Activated naive CD8-positive, alpha-beta T cell (primary cell): ENCODE data around the gene MCTP1.

Experiments
- H3K27ac Mint-ChIP-seq: one replicate; pipeline ENCODE4 v1.8.0; 2021; ENCODE audit warnings: mixed read lengths
- H3K27me3 Mint-ChIP-seq: one replicate; pipeline ENCODE4 v1.8.0; 2021; ENCODE audit warnings: mixed read lengths
- H3K36me3 Mint-ChIP-seq: one replicate; pipeline ENCODE4 v1.8.0; 2021; ENCODE audit warnings: mixed read lengths
- H3K4me1 Mint-ChIP-seq: one replicate; pipeline ENCODE4 v1.8.0; 2021; ENCODE audit warnings: low read depth, mixed read lengths
- H3K4me3 Mint-ChIP-seq: one replicate; pipeline ENCODE4 v1.8.0; 2021; ENCODE audit warnings: mild to moderate bottlenecking, mixed read lengths
- H3K9me3 Mint-ChIP-seq: one replicate; pipeline ENCODE4 v1.8.0; 2021; ENCODE audit warnings: low read depth, mixed read lengths

The MCTP1 gene

DNA sequence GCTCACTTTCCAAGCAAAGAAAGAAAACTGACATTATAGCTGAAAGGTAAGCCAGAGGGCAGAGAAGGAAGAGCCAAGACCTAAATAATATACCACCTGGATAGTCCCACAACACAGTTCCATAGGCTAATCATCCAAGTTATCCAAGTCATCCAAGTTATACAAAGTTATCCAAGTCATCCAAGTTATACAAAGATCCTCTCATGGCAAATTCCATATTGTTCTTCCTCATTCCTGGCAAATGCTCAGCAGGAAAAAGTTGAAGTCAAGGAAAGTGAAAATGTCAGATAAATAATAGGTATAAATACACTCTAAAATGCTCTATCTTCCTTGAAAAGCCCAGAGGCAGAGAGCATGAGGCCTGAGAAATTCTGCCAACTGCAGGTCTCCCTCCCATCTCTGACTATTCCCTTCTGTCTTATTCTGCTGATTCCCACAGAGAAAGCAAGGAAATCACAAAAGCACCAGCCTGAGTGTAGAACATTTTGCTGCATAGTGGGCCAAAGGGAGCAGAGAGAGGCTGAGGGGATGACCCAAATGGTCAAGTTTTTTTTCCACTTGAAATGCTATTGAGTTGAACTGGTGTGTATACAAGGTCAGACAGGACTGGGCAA is 12.5 kb downstream of the MCTP1 start:
- Mint-ChIP-seq H3K9me3 (no peaks in the 10 kb centered on the region), H3K4me3 (no peak overlapping the region), H3K27me3 (peaks cover 17% of the 10 kb centered on the region), H3K4me1 (no peaks in the 10 kb centered on the region), H3K36me3 (no peaks in the 10 kb centered on the region), H3K27ac (no peak overlapping the region)

DNA sequence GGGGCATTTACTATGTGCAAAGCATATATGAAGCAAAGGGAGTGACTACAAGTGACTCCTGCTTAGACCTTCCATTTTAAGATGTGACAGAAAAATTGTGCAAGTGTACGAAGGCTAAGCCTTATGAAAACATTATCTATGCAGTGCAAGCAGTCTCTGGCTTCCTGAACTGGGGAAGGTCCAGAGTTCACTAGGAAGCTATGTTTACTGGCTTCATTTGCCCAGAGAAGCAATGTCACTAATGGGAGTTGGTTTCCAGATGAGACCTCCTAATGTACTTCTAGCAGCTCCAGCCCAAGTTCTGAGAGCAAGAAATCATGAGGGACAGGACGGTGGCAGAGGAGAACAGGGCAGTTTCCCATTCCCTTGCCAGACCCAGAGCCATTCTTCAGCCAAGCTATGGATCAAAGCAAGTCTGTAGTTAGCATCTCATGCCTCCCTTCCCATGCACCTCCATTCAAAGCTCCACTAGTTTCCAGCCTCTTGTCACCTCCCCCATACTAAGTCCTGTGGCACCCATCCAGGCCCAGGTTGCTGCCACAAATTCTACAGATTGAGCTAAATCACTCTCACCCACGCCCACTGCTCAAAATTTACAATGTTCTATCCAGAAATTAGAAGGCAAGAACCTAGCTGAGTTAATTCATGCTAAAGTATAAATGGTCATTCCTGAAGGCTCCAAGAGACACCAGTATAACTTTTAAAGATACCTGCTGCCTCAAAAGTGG is 21.8 kb downstream of the MCTP1 start:
- H3K27ac Mint-ChIP-seq = no peak overlapping the region
- no peaks in the 10 kb centered on the region for H3K36me3 Mint-ChIP-seq
- no peaks in the 10 kb centered on the region for H3K9me3 Mint-ChIP-seq
- no peak overlapping the region for H3K4me3 Mint-ChIP-seq
- peaks cover 10% of the 10 kb centered on the region for H3K27me3 Mint-ChIP-seq
- no peaks in the 10 kb centered on the region for H3K4me1 Mint-ChIP-seq

DNA sequence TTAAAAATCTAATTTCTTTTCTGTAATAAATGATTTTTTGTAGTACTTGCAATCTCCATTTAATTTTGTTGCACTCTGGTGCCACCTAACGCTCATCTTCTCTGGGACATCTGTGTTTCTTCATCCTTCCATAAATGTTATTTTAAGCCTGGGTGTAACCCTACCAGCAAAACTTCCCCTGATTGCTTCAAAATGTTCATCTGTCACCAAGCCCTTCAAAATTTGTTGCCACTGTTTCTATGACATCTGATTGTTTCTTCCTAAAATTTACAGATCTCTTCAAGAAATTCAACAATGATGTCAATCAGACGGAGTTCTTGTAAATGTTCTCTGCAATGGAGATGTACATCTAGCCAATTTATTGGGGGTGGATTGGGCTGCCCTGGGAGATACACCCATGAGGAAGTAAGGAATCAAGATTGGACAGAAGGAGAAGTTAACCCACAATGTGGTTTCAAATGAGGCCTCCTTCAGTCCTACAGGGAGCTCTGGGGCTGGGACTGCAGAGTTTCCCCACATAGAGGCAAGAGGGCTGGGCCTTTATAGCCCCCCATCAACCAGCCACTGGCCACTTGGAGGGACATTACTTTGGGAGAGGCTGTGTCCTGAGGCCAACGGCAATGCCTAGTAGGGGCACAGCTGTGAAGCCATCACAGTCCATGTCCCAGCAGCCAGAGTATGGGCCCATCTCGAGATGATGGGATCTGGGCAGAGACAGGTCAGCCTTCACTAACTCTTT is 23.3 kb downstream of the MCTP1 start:
- H3K36me3 Mint-ChIP-seq = no peaks in the 10 kb centered on the region
- peaks cover 3% of the 10 kb centered on the region for H3K27me3 Mint-ChIP-seq
- H3K4me1 Mint-ChIP-seq = no peaks in the 10 kb centered on the region
- no peak overlapping the region for H3K27ac Mint-ChIP-seq
- no peak overlapping the region for H3K4me3 Mint-ChIP-seq
- no peaks in the 10 kb centered on the region for H3K9me3 Mint-ChIP-seq

DNA sequence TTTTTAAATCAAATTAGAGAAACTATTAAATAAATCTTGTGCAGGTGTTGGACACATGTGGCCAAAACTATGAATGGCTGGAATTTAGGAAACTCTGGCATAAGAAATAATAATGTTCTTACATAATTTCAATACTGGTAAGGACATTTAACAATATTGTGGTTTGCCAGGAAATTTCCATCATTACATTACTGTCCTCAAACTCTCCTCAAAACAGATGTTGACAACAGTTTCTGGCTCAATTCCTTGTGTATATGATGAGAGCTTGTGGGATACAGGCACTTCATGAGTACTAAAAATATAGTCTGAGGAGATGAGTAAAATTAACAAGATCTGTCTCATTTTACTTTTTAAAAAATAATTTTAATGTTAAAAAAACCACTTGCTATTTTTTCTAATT is 27.9 kb downstream of the MCTP1 start:
- no peak overlapping the region for H3K4me3 Mint-ChIP-seq
- no peaks in the 10 kb centered on the region for H3K9me3 Mint-ChIP-seq
- H3K36me3 Mint-ChIP-seq = no peaks in the 10 kb centered on the region
- H3K27ac Mint-ChIP-seq = no peak overlapping the region
- H3K4me1 Mint-ChIP-seq = no peaks in the 10 kb centered on the region
- peaks cover 4% of the 10 kb centered on the region for H3K27me3 Mint-ChIP-seq

- Mint-ChIP-seq H3K27me3 (peaks cover 4% of the 10 kb centered on the region), H3K9me3 (no peaks in the 10 kb centered on the region), H3K4me1 (no peaks in the 10 kb centered on the region), H3K36me3 (no peaks in the 10 kb centered on the region), H3K27ac (no peak overlapping the region), H3K4me3 (no peak overlapping the region)
Measured at GRCh38 chr5:95256446-95256845, 28.4 kb downstream of the MCTP1 start.

DNA sequence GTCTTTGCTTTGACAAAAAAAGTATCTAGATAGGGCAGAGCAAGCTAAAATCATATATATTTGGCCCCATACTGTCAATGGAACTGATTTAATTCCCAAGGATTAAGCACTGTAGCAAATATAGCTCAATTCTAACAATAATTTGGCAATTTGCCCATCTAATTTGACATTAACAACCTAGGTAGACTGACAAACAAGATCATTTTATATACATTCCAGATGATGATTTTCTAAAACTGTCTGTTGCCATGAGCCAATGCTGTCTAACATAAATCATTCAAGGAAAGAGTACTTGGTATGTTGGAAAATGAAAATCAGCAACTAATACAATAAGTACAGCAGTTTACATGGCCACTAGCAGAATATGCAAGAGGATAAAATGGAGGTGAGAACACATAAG is 32.1 kb downstream of the MCTP1 start:
- no peaks in the 10 kb centered on the region for H3K36me3 Mint-ChIP-seq
- H3K9me3 Mint-ChIP-seq = no peaks in the 10 kb centered on the region
- no peak overlapping the region for H3K27ac Mint-ChIP-seq
- H3K4me3 Mint-ChIP-seq = no peak overlapping the region
- H3K4me1 Mint-ChIP-seq = no peaks in the 10 kb centered on the region
- peaks cover 3% of the 10 kb centered on the region for H3K27me3 Mint-ChIP-seq

DNA sequence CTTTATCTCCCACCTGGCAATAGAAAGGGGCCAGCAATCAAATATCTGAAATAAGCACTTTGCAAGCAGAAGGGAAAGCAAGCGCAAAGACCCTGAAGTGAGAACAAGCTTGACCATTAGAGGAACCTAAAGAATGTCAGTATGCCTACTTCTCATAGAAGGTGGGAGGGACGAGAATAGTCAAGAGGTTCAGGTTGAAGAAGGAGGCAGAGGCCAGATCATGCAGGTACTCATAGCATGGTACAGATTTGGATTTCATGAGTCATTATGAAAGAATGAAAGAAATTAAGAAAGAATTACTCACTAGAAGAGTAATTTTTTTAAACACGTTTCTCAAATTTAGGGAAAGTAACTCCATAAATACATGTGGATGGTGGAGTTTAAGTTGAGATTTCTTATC is 33.7 kb downstream of the MCTP1 start:
- Mint-ChIP-seq H3K36me3 (no peaks in the 10 kb centered on the region), H3K9me3 (no peaks in the 10 kb centered on the region), H3K4me1 (no peaks in the 10 kb centered on the region), H3K27me3 (peaks cover 7% of the 10 kb centered on the region), H3K27ac (no peak overlapping the region), H3K4me3 (no peak overlapping the region)

GRCh38 chr5:95244479-95244878 is 40.4 kb downstream of the MCTP1 start:
- Mint-ChIP-seq H3K36me3 (no peaks in the 10 kb centered on the region), H3K4me1 (peaks cover 1% of the 10 kb centered on the region), H3K27me3 (peaks cover 11% of the 10 kb centered on the region), H3K4me3 (no peak overlapping the region), H3K9me3 (no peaks in the 10 kb centered on the region), H3K27ac (no peak overlapping the region)

DNA sequence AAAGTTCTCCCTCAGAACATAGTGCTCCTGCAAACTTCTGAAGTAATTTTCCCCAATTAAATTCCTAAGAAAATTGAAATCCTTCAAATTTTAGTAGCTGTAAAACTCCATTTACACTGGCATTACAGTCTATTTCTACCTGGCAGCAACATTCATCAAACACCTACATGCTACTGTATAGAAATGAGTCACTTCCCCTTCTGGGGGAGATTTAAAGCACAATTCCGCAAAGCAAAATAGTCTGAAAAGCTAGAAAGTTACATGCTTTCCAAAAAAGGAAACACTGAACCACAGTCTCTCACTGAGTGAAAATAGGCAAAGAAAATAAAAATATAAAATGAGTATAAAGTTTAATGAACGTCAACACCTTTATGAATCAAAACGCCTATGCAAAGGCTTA is 43.3 kb downstream of the MCTP1 start:
- H3K27ac Mint-ChIP-seq = no peak overlapping the region
- H3K4me1 Mint-ChIP-seq = peaks cover 1% of the 10 kb centered on the region
- H3K4me3 Mint-ChIP-seq = no peak overlapping the region
- no peaks in the 10 kb centered on the region for H3K36me3 Mint-ChIP-seq
- no peaks in the 10 kb centered on the region for H3K9me3 Mint-ChIP-seq
- peaks cover 9% of the 10 kb centered on the region for H3K27me3 Mint-ChIP-seq

- H3K4me1 Mint-ChIP-seq = peaks cover 1% of the 10 kb centered on the region
- no peaks in the 10 kb centered on the region for H3K36me3 Mint-ChIP-seq
- no peak overlapping the region for H3K27ac Mint-ChIP-seq
- H3K4me3 Mint-ChIP-seq = no peak overlapping the region
- H3K9me3 Mint-ChIP-seq = no peaks in the 10 kb centered on the region
- H3K27me3 Mint-ChIP-seq = peaks cover 8% of the 10 kb centered on the region
Measured at GRCh38 chr5:95241161-95241560, 43.7 kb downstream of the MCTP1 start.

- H3K9me3 Mint-ChIP-seq = no peaks in the 10 kb centered on the region
- no peak overlapping the region for H3K4me3 Mint-ChIP-seq
- peaks cover 1% of the 10 kb centered on the region for H3K4me1 Mint-ChIP-seq
- no peaks in the 10 kb centered on the region for H3K36me3 Mint-ChIP-seq
- peaks cover 7% of the 10 kb centered on the region for H3K27me3 Mint-ChIP-seq
- no peak overlapping the region for H3K27ac Mint-ChIP-seq
Measured at GRCh38 chr5:95238560-95239325, 46.2 kb downstream of the MCTP1 start.

- peaks cover 1% of the 10 kb centered on the region for H3K4me1 Mint-ChIP-seq
- no peak overlapping the region for H3K27ac Mint-ChIP-seq
- no peaks in the 10 kb centered on the region for H3K9me3 Mint-ChIP-seq
- H3K27me3 Mint-ChIP-seq = peaks cover 2% of the 10 kb centered on the region
- no peaks in the 10 kb centered on the region for H3K36me3 Mint-ChIP-seq
- no peak overlapping the region for H3K4me3 Mint-ChIP-seq
Measured at GRCh38 chr5:95237324-95237723, 47.6 kb downstream of the MCTP1 start.

GRCh38 chr5:95235439-95235982 is 49.4 kb downstream of the MCTP1 start:
- no peak overlapping the region for H3K4me3 Mint-ChIP-seq
- no peaks in the 10 kb centered on the region for H3K36me3 Mint-ChIP-seq
- H3K9me3 Mint-ChIP-seq = no peaks in the 10 kb centered on the region

DNA sequence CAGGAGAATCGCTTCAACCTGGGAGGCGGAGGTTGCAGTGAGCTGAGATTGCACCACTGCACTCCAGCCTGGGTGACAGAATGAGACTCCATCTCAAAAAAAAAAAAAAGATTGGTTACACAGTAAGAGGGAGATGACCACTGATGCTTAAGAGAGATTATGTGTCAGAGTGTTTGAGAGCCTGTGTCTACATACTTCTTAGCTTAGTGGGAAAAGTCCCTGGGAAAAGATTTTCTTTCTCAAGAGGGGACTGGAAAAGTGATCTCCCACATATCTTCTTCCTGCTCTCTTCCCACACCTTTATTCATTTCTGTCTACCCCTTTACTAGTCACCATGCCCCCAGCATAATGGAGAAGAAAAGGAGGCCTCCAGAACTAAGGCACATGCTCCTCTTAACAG is 55.2 kb downstream of the MCTP1 start:
- Mint-ChIP-seq H3K27ac (no peak overlapping the region), H3K27me3 (no peaks in the 10 kb centered on the region), H3K4me3 (no peak overlapping the region), H3K9me3 (no peaks in the 10 kb centered on the region), H3K36me3 (no peaks in the 10 kb centered on the region), H3K4me1 (no peaks in the 10 kb centered on the region)

More at GRCh38 chr5:95235439-95235982, 49.4 kb downstream of the MCTP1 start:
- Mint-ChIP-seq H3K27ac (no peak overlapping the region), H3K4me1 (no peaks in the 10 kb centered on the region), H3K27me3 (peaks cover 2% of the 10 kb centered on the region)
